ENCODE results near the gene GNB1L. TPM values are rescaled to one million over a fixed set of nuclear protein-coding genes. Genes with fewer than 3 reads are reported as not detected.

Gene GNB1L
- total RNA-seq, 5 donors from 2014 or later (not counting 1 experiment from before 2014, with no cell fraction given) = 4.8 to 13.7 (median 12.9) TPM

DNA sequence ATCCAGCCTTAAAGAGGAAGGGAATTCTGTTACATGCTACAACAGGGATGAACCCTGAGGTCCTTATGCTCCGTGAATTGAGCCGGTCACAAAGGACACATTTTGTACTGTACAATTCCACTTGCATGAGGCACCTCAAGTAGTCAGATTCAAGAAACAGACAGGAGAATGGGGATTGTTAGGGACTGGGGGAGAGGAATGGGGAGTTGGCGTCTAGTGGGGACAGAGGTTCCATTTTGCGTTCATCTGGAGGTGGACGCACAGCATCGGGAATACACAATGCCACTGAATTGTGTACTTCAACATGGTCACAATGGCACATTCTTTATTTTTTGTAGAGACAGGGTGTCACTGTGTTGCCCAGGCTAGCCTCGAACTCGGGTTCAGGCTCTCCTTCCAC lies 80.0 kb downstream of the GNB1L start:
- Histone ChIP-seq H3K4me1 (ENCODE audit: control insufficient read depth in 1 of 2, extremely low read depth in 1 of 2, insufficient read depth in 2 of 2, low read length in 2 of 2) (peaks cover 2 to 7% of the 10 kb centered on the region in 2 experiments), H3K27me3 (replicated peaks in 1 of 2; ENCODE audit: control insufficient read depth in 2 of 2, extremely low read depth in 1 of 2, insufficient read depth in 2 of 2, low read length in 1 of 2) (peaks cover 0 to 81% of the 10 kb centered on the region in 2 experiments), H3K36me3 (ENCODE audit: control insufficient read depth in 2 of 2, extremely low read depth in 1 of 2, insufficient read depth in 1 of 2, low read length in 1 of 2) (no peaks in the 10 kb centered on the region), H3K27ac (ENCODE audit: low read length) (no peak overlapping the region), H3K4me3 (ENCODE audit: control insufficient read depth in 1 of 2, extremely low read depth in 1 of 2, low read length in 1 of 2) (no peak overlapping the region), H3K9me3 (no peaks in the 10 kb centered on the region)
- no peak overlapping the region for H3K27ac Mint-ChIP-seq
- no peak for ATAC-seq (replicated peaks in 1 of 4)
- H3K9me3 Mint-ChIP-seq = no peaks in the 10 kb centered on the region
- ChIA-PET CTCF (no interaction called here), POLR2A (no interaction called here)
- WGBS (ENCODE audit: insufficient coverage) = 90% methylated on average over 6 of the region's 8 CpGs
- H3K4me1 Mint-ChIP-seq = peaks cover 4 to 11% (median 7%) of the 10 kb centered on the region in 3 donors
- no peak for DNase-seq
- H3K27me3 Mint-ChIP-seq = peaks cover 35 to 72% of the 10 kb centered on the region in 2 donors
- H3K36me3 Mint-ChIP-seq = no peaks in the 10 kb centered on the region
- H3K4me3 Mint-ChIP-seq = no peak overlapping the region

DNA sequence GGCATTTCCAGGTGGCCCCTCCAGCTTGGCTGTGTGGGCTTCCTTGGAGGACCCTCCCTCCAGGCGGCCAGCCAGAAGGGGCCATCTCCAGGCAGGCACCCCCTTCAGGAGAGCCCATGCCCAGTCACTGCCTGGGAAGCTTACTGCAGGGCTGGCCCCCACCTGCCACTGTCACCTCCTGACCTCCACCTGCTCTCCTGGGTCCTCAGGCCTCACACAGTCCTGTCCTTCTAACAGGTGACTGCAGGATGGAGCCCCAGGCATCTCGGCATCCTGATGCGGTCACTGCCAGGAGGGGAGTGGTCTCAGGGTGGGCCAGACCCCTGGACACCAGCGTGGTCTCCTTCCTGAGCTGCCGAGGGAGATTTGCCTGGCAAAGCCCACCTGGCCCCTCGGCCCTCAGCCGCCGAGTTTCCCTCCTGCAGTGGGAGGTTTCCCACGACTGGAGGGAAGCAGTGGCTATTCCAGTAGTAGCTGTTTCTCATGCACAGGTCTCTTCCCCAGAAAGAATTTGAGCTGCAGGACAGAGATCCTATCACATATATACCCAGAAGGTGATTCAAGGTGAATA lies 81.1 kb downstream of the GNB1L start:
- Mint-ChIP-seq H3K4me3 (no peak overlapping the region), H3K27me3 (peaks cover 41 to 73% of the 10 kb centered on the region in 2 donors)
- CTCF ChIA-PET = interaction anchor here in 1 of 2 donors (0.6 to 1.3 kb wide), 2 partner anchors 137 to 655 kb away, joined by 3 read pairs; no protein-coding TSS in a partner anchor

DNA sequence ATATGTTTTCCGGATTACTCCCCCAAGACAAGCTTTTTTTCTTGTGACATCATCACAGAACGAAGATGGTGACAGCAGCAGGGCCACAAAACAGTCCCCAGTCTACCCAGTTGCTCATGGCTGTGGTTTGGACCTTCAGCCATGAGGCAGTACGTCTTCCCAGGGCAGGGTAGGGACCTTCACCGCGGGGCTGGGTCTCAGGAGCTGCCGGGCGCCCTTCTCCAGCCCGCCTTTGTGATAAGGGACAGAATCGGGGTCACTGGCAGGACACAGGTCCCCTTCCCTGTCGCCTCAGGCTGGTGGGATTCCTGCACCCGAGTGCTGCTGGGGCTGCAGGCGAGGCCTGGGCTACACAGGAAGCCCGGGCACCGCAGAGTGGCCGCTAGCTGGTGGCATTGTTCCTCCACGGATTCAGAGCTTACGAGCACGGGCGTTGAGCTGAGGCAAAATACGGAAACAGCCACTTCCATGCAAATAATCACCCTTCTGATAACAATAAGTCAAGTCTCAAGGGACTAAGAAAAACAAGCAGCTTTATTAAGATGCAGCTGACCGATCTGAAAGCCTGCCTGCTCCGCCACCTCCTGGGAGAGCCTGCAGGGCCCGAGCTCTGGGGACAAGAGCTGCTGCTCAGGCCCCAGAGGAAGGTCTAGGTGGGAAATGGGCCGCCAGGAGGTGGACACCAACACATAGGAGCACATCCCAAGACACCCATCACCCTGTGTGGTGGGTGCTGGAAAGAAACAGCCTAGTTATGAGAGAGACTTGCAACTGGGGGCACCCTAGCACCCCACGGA lies 81.8 kb downstream of the GNB1L start:
- H3K9me3 Mint-ChIP-seq = no peaks in the 10 kb centered on the region
- Histone ChIP-seq H3K36me3 (ENCODE audit: control insufficient read depth in 2 of 2, extremely low read depth in 1 of 2, insufficient read depth in 1 of 2, low read length in 1 of 2) (no peaks in the 10 kb centered on the region), H3K4me3 (ENCODE audit: control insufficient read depth in 1 of 2, extremely low read depth in 1 of 2, low read length in 1 of 2) (no peak overlapping the region), H3K27ac (ENCODE audit: low read length) (no peak overlapping the region), H3K27me3 (replicated peaks in 1 of 2; ENCODE audit: control insufficient read depth in 2 of 2, extremely low read depth in 1 of 2, insufficient read depth in 2 of 2, low read length in 1 of 2) (peaks cover 2 to 89% of the 10 kb centered on the region in 2 experiments), H3K4me1 (ENCODE audit: control insufficient read depth in 1 of 2, extremely low read depth in 1 of 2, insufficient read depth in 2 of 2, low read length in 2 of 2) (peaks cover 2 to 10% of the 10 kb centered on the region in 2 experiments), H3K9me3 (no peaks in the 10 kb centered on the region)
- ChIA-PET POLR2A (interaction anchor here in 1 of 2 donors (0.6 kb wide), 1 partner anchor 9 kb away, joined by 3 read pairs; no protein-coding TSS in a partner anchor), CTCF (interaction anchor here in 1 of 2 donors (1.3 kb wide), 1 partner anchor 137 kb away, joined by 3 read pairs; no protein-coding TSS in a partner anchor)
- no peaks in the 10 kb centered on the region for H3K36me3 Mint-ChIP-seq
- peaks cover 5 to 13% (median 7%) of the 10 kb centered on the region in 3 donors for H3K4me1 Mint-ChIP-seq
- H3K4me3 Mint-ChIP-seq = no peak overlapping the region
- no peak overlapping the region for H3K27ac Mint-ChIP-seq
- ATAC-seq (replicated peaks in 1 of 4) (no peak), DNase-seq (no peak)
- 46% methylated on average over 21 of the region's 25 CpGs for WGBS (ENCODE audit: insufficient coverage)
- peaks cover 44 to 76% of the 10 kb centered on the region in 2 donors for H3K27me3 Mint-ChIP-seq

More for the DNA sequence above, 81.1 kb downstream of the GNB1L start:
- DNase-seq (no peak), ATAC-seq (replicated peaks in 1 of 4) (no peak)
- peaks cover 4 to 11% (median 7%) of the 10 kb centered on the region in 3 donors for H3K4me1 Mint-ChIP-seq
- H3K27ac Mint-ChIP-seq = no peak overlapping the region
- H3K27ac ChIP-seq (ENCODE audit: low read length) = no peak overlapping the region
- no peak overlapping the region for H3K4me3 ChIP-seq (ENCODE audit: control insufficient read depth in 1 of 2, extremely low read depth in 1 of 2, low read length in 1 of 2)
- H3K4me1 ChIP-seq (ENCODE audit: control insufficient read depth in 1 of 2, extremely low read depth in 1 of 2, insufficient read depth in 2 of 2, low read length in 2 of 2) = peaks cover 2 to 7% of the 10 kb centered on the region in 2 experiments
- H3K36me3 Mint-ChIP-seq = no peaks in the 10 kb centered on the region
- no peaks in the 10 kb centered on the region for H3K36me3 ChIP-seq (ENCODE audit: control insufficient read depth in 2 of 2, extremely low read depth in 1 of 2, insufficient read depth in 1 of 2, low read length in 1 of 2)
- peaks cover 2 to 87% of the 10 kb centered on the region in 2 experiments for H3K27me3 ChIP-seq (replicated peaks in 1 of 2; ENCODE audit: control insufficient read depth in 2 of 2, extremely low read depth in 1 of 2, insufficient read depth in 2 of 2, low read length in 1 of 2)
- H3K9me3 Mint-ChIP-seq = no peaks in the 10 kb centered on the region
- POLR2A ChIA-PET = interaction anchor here in 1 of 2 donors (0.6 kb wide), 1 partner anchor 9 kb away, joined by 3 read pairs; no protein-coding TSS in a partner anchor
- H3K9me3 ChIP-seq = no peaks in the 10 kb centered on the region
- WGBS (ENCODE audit: insufficient coverage) = 87% methylated on average over 8 of the region's 9 CpGs

DNA sequence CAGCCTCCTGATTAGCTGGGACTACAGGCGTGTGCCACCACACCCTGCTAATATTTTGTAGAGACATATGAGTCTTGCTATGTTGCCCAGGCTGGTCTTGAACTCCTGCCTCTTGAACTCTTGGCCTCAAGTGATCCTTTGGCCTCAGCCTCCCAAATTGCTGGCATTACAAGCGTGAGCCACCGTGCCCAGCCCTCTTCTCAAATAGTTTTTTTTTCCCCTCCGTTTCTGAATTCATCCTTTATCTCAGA lies 82.3 kb downstream of the GNB1L start:
- ChIA-PET POLR2A (no interaction called here), CTCF (no interaction called here)
- no peak overlapping the region for H3K27ac ChIP-seq (ENCODE audit: low read length)
- H3K27me3 ChIP-seq (replicated peaks in 1 of 2; ENCODE audit: control insufficient read depth in 2 of 2, extremely low read depth in 1 of 2, insufficient read depth in 2 of 2, low read length in 1 of 2) = peaks cover 2 to 90% of the 10 kb centered on the region in 2 experiments
- no peak overlapping the region for H3K27ac Mint-ChIP-seq
- DNase-seq (no peak), ATAC-seq (replicated peaks in 1 of 4) (no peak)
- H3K4me3 ChIP-seq (ENCODE audit: control insufficient read depth in 1 of 2, extremely low read depth in 1 of 2, low read length in 1 of 2) = no peak overlapping the region
- H3K36me3 Mint-ChIP-seq = no peaks in the 10 kb centered on the region
- H3K4me1 ChIP-seq (ENCODE audit: control insufficient read depth in 1 of 2, extremely low read depth in 1 of 2, insufficient read depth in 2 of 2, low read length in 2 of 2) = peaks cover 2 to 15% of the 10 kb centered on the region in 2 experiments
- no peak overlapping the region for H3K4me3 Mint-ChIP-seq
- peaks cover 49 to 78% of the 10 kb centered on the region in 2 donors for H3K27me3 Mint-ChIP-seq
- H3K4me1 Mint-ChIP-seq = peaks cover 9 to 15% (median 12%) of the 10 kb centered on the region in 3 donors
- 67% methylated on average over 4 of the region's 4 CpGs for WGBS (ENCODE audit: insufficient coverage)
- no peaks in the 10 kb centered on the region for H3K36me3 ChIP-seq (ENCODE audit: control insufficient read depth in 2 of 2, extremely low read depth in 1 of 2, insufficient read depth in 1 of 2, low read length in 1 of 2)
- H3K9me3 ChIP-seq = no peaks in the 10 kb centered on the region
- no peaks in the 10 kb centered on the region for H3K9me3 Mint-ChIP-seq

DNA sequence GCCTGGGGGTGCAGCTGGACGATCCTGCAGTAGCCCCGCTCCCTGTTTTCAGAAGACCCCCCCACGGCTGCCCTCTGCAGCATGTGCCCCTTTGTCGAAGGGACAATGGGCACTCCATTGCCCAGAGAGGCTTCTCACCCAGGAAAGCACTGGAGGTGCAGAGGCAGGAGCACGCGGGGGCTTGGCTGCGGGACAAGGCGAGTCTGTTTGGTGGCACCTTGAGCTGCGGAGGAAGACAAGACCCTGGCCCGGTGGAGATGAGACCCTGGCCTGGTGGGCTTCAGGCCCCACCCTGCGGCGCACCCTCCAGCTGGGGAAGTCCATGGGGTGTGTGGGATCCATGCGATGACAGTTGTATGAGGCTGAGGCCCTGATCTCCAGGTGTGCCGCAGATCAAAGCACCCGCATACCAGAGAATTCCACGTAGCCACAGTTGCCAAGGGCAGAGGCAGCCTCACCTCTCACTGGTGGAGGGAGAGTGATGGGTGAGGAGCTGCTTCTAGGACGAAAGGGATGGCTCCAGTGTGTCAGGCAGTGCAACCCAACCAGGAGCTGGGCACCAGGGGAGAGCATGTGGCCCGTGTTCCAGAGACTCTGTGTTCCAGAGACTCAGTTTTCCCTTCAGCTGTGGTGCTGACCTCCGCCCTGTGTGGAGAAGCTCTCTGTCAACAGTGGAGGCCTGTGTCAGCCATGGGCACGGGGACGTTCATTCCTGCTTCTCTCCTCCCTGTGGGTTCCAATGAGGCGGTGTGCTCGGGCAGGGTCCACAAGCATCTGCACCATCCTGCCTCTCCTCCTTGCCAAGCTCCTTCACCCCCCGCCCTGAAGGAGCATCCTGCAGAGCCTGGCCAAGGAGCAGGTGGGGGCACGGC lies 84.1 kb downstream of the GNB1L start:
- no peaks in the 10 kb centered on the region for H3K36me3 ChIP-seq (ENCODE audit: control insufficient read depth in 2 of 2, extremely low read depth in 1 of 2, insufficient read depth in 1 of 2, low read length in 1 of 2)
- Mint-ChIP-seq H3K27me3 (peaks cover 51 to 73% of the 10 kb centered on the region in 2 donors), H3K4me3 (no peak overlapping the region), H3K9me3 (no peaks in the 10 kb centered on the region), H3K36me3 (no peaks in the 10 kb centered on the region), H3K27ac (no peak overlapping the region), H3K4me1 (peaks cover 9 to 10% (median 9%) of the 10 kb centered on the region in 3 donors)
- no peak overlapping the region for H3K27ac ChIP-seq (ENCODE audit: low read length)
- no peak overlapping the region for H3K4me3 ChIP-seq (ENCODE audit: control insufficient read depth in 1 of 2, extremely low read depth in 1 of 2, low read length in 1 of 2)
- ChIA-PET POLR2A (no interaction called here), CTCF (no interaction called here)
- WGBS (ENCODE audit: insufficient coverage) = 67% methylated on average over 10 of the region's 25 CpGs
- no peak for ATAC-seq (replicated peaks in 1 of 4)
- H3K27me3 ChIP-seq (replicated peaks in 1 of 2; ENCODE audit: control insufficient read depth in 2 of 2, extremely low read depth in 1 of 2, insufficient read depth in 2 of 2, low read length in 1 of 2) = peaks cover 2 to 86% of the 10 kb centered on the region in 2 experiments
- H3K9me3 ChIP-seq = no peaks in the 10 kb centered on the region
- DNase-seq = no peak
- H3K4me1 ChIP-seq (ENCODE audit: control insufficient read depth in 1 of 2, extremely low read depth in 1 of 2, insufficient read depth in 2 of 2, low read length in 2 of 2) = peaks cover 0 to 16% of the 10 kb centered on the region in 2 experiments

DNA sequence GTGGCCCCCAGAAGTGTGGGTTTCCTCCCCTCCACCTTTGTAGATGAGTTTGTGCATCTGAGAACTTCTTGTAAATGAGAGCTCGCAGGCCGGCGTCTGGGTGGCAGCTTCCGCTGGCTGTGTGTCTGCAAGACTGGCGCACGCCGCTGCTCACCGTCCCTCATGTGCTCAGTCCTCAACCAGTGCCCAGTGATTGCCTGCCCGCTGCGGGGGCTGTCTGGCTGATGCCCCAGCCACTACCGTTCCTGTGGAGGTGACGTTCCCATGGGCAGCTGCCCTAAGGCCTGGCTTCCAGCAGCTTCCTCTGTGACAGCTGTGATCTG lies 85.3 kb downstream of the GNB1L start:
- Mint-ChIP-seq H3K27ac (no peak overlapping the region), H3K4me1 (peaks cover 9 to 16% (median 14%) of the 10 kb centered on the region in 3 donors), H3K36me3 (no peaks in the 10 kb centered on the region), H3K27me3 (peaks cover 47 to 82% of the 10 kb centered on the region in 2 donors), H3K4me3 (peak overlapping the region in 1 of 3 donors; percentile 13), H3K9me3 (no peaks in the 10 kb centered on the region)
- no peak overlapping the region for H3K27ac ChIP-seq (ENCODE audit: low read length)
- H3K4me3 ChIP-seq (ENCODE audit: control insufficient read depth in 1 of 2, extremely low read depth in 1 of 2, low read length in 1 of 2) = no peak overlapping the region
- DNase-seq (no peak), ATAC-seq (replicated peaks in 1 of 4) (no peak)
- H3K9me3 ChIP-seq = no peaks in the 10 kb centered on the region
- 87% methylated on average over 9 of the region's 12 CpGs for WGBS (ENCODE audit: insufficient coverage)
- H3K27me3 ChIP-seq (replicated peaks in 1 of 2; ENCODE audit: control insufficient read depth in 2 of 2, extremely low read depth in 1 of 2, insufficient read depth in 2 of 2, low read length in 1 of 2) = peaks cover 8 to 89% of the 10 kb centered on the region in 2 experiments
- CTCF ChIA-PET = no interaction called here
- POLR2A ChIA-PET = no interaction called here
- peaks cover 3 to 21% of the 10 kb centered on the region in 2 experiments for H3K4me1 ChIP-seq (ENCODE audit: control insufficient read depth in 1 of 2, extremely low read depth in 1 of 2, insufficient read depth in 2 of 2, low read length in 2 of 2)
- no peaks in the 10 kb centered on the region for H3K36me3 ChIP-seq (ENCODE audit: control insufficient read depth in 2 of 2, extremely low read depth in 1 of 2, insufficient read depth in 1 of 2, low read length in 1 of 2)

All from T-cell (primary cell).